ENCODE measurements around the gene NEURL4. TPM values are rescaled to one million over a fixed set of nuclear protein-coding genes. Genes with fewer than 3 reads are reported as not detected.
A peak's percentile ranks its signal among the peaks of the same experiment; 100 is the strongest.

NEURL4 gene
- total RNA-seq, 1 experiment from 2014 or later = 13.6 TPM

GRCh38 chr17:7292729-7293128 is 36.4 kb downstream of the NEURL4 start:
- no peak for DNase-seq (ENCODE audit: low read depth, low spot score)
- in situ Hi-C loops (cut with HindIII; ENCODE audit: low pct_unique_long_range_greater_than_20kb, low sequenced_read_pairs) = no loop called here

GRCh38 chr17:7292194-7292593 is 36.9 kb downstream of the NEURL4 start:
- in situ Hi-C loops (cut with HindIII; ENCODE audit: low pct_unique_long_range_greater_than_20kb, low sequenced_read_pairs) = no loop called here
- DNase-seq (ENCODE audit: low read depth, low spot score) = no peak

- DNase-seq (ENCODE audit: low read depth, low spot score) = no peak
- in situ Hi-C loops (cut with HindIII; ENCODE audit: low pct_unique_long_range_greater_than_20kb, low sequenced_read_pairs) = no loop called here
These were observed 38.5 kb downstream of the NEURL4 start for GRCh38 chr17:7290685-7291084.

- DNase-seq (ENCODE audit: low read depth, low spot score) = no peak
- in situ Hi-C loops (cut with HindIII; ENCODE audit: low pct_unique_long_range_greater_than_20kb, low sequenced_read_pairs) = no loop called here
These were observed 39.0 kb downstream of the NEURL4 start for GRCh38 chr17:7290166-7290565.

- DNase-seq (ENCODE audit: low read depth, low spot score) = no peak
- in situ Hi-C loops (cut with HindIII; ENCODE audit: low pct_unique_long_range_greater_than_20kb, low sequenced_read_pairs) = no loop called here
These were observed 39.7 kb downstream of the NEURL4 start for GRCh38 chr17:7289256-7290032.

GRCh38 chr17:7285679-7286078 is 43.5 kb downstream of the NEURL4 start:
- DNase-seq (ENCODE audit: low read depth, low spot score) = no peak
- in situ Hi-C loops (cut with HindIII; ENCODE audit: low pct_unique_long_range_greater_than_20kb, low sequenced_read_pairs) = no loop called here

- no peak for DNase-seq (ENCODE audit: low read depth, low spot score)
- in situ Hi-C loops (cut with HindIII; ENCODE audit: low pct_unique_long_range_greater_than_20kb, low sequenced_read_pairs) = no loop called here
These were observed 44.2 kb downstream of the NEURL4 start for GRCh38 chr17:7284911-7285310.

GRCh38 chr17:7283471-7284216 is 45.5 kb downstream of the NEURL4 start:
- in situ Hi-C loops (cut with HindIII; ENCODE audit: low pct_unique_long_range_greater_than_20kb, low sequenced_read_pairs) = no loop called here
- DNase-seq (ENCODE audit: low read depth, low spot score) = no peak

GRCh38 chr17:7282752-7283321 is 46.3 kb downstream of the NEURL4 start:
- in situ Hi-C loops (cut with HindIII; ENCODE audit: low pct_unique_long_range_greater_than_20kb, low sequenced_read_pairs) = no loop called here
- DNase-seq (ENCODE audit: low read depth, low spot score) = peak; percentile 14

GRCh38 chr17:7281953-7282751 is 47.0 kb downstream of the NEURL4 start:
- in situ Hi-C loops (cut with HindIII; ENCODE audit: low pct_unique_long_range_greater_than_20kb, low sequenced_read_pairs) = no loop called here
- DNase-seq (ENCODE audit: low read depth, low spot score) = no peak

GRCh38 chr17:7281074-7281952 is 47.8 kb downstream of the NEURL4 start, which contains the start of gene SLC2A4:
TSS of gene SLC2A4 (plus strand) at chr17:7281718. CDS start at chr17:7281935, 217 bp downstream.
- DNase-seq (ENCODE audit: low read depth, low spot score) = peak; percentile 97
- in situ Hi-C loops (cut with HindIII; ENCODE audit: low pct_unique_long_range_greater_than_20kb, low sequenced_read_pairs) = no loop called here

- in situ Hi-C loops (cut with HindIII; ENCODE audit: low pct_unique_long_range_greater_than_20kb, low sequenced_read_pairs) = no loop called here
- peak; percentile 84 for DNase-seq (ENCODE audit: low read depth, low spot score)
These were observed 48.5 kb downstream of the NEURL4 start for GRCh38 chr17:7280519-7281073.

GRCh38 chr17:7279448-7279847 is 49.7 kb downstream of the NEURL4 start:
- in situ Hi-C loops (cut with HindIII; ENCODE audit: low pct_unique_long_range_greater_than_20kb, low sequenced_read_pairs) = no loop called here
- no peak for DNase-seq (ENCODE audit: low read depth, low spot score)

GRCh38 chr17:7266784-7267183 is 62.4 kb downstream of the NEURL4 start:
- in situ Hi-C loops (cut with HindIII; ENCODE audit: low pct_unique_long_range_greater_than_20kb, low sequenced_read_pairs) = no loop called here
- no peak for DNase-seq (ENCODE audit: low read depth, low spot score)
